ENCODE measurements around the gene NUDT8.
"Not testable (repeated sequence)": the region's sequence is repeated elsewhere in the genome, so short reads cannot be mapped to it uniquely, and the experiment has no call there.

Gene NUDT8

GRCh38 chr11:67641338-67642172 is 11.8 kb upstream of the NUDT8 start:
- DNase-seq = no peak

DNA sequence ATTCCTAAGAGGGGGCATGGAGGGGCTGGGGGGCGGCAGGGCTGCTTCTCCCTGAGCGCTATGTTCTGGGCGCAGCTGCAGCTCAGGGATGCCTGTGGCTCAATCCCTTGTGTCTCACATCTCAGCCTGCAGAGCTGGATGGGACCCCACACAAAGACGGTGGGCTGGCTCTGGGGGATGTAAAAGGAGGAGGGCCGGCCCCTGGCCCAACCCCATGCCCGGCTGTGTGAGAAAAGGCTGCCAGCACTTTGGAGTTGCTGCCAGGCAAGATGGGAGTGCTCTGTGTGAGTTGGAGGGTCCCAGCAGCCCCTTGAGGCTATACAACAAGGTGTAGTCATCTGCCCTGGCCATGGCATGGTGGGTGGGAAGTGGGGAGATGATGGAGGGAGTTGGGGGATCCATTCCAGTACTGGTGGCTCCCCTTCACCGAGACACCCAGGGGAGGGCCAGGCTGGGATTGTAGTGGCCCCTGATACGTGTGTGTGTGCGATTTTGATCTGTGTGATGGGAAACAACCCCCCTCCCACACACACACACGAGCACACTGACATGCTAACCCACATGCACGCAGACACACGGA is 11.1 kb upstream of the NUDT8 start:
- no peak for DNase-seq

GRCh38 chr11:67640021-67640757 is 10.5 kb upstream of the NUDT8 start:
- peak; percentile 34 to 51 for DNase-seq

DNA sequence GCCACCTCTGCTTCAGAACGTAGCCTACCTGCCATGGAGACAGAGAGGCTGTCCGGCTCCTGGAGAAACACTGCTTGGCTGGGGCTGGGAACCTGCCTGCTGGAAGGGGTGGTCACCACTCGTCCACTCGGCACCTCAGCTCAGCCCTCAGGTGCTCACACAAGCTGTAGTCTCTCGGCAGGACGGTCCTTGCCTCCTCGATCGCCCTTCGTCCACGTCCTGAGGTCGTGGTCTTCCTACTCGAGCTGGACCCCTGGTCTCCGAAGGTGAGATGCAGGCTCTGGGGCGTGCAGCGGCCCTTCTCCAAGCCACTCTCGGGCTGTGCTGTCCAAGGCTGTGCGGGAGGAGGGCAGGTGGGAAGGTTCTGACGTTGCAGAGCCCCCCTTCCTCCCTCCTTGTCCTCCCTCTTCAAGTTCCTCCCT is 9.7 kb upstream of the NUDT8 start, which contains the start of gene TBX10:
TBX10 (minus strand) TSS at position 326 of the 422 bp plus-strand sequence; CDS start at position 35, 291 bp downstream.
- no peak for DNase-seq

DNA sequence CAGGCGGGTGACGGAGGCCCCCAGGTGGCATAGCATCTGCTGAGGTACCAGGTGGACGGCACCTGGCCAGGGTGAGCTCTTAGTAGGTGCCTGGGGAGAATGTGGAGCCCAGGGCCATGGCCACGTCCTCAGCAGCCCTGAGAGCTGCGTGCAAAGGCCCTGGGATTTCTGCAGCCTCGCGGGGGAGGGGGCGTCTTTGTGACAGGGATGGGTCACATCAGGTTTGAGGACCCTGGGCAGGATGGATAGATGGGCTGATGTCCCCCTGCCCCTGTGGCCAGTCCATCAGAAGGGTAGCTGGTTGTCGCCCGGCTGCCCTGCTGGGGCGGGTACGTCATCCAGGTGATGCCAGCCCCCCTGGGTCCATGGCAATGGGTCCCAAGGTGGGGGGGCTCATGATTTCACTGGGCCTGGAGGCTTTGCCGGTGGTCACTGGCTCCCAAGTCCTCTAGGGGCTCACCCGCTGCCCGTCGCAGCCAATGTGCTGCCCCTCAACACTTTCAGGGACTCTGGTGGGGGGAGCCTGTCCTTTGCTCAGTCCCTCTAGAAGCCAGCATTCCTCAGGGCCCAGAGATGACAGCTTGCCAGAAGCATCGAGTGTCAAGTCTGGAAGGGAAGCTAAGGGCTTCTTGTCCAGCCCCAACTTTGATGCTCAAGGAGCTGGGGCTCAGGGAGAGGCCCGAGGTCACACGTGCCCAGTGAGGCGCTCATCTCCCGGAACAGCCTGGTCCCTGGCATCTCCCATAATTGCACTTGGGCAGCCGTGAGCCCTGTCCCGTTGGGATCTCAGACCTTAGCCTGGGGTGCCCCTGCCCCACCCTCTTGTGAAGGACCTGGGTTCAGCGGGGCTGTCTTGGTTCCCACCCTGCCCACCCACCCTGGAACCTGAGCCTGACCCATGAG is 9.0 kb upstream of the NUDT8 start:
- DNase-seq = no peak

- not testable (repeated sequence) for DNase-seq
These were observed 7.7 kb upstream of the NUDT8 start for GRCh38 chr11:67637441-67637840.

- DNase-seq = no peak
These were observed 7.2 kb upstream of the NUDT8 start for GRCh38 chr11:67636962-67637361.

DNA sequence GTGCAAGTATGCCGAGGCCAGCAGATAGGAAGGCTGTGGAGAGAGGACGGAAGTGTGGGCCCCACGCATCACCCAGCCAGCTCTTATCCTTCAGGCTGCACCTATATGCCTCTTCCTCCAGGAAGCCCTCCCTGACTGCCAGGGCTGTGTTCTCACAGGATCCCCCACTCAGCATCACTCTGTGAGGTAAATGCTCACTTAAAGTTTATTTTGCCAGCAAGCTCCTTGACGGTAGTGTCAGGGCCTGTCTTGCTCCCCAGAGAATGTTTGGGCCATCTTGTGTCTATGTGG is 5.4 kb upstream of the NUDT8 start:
- no peak for DNase-seq

DNA sequence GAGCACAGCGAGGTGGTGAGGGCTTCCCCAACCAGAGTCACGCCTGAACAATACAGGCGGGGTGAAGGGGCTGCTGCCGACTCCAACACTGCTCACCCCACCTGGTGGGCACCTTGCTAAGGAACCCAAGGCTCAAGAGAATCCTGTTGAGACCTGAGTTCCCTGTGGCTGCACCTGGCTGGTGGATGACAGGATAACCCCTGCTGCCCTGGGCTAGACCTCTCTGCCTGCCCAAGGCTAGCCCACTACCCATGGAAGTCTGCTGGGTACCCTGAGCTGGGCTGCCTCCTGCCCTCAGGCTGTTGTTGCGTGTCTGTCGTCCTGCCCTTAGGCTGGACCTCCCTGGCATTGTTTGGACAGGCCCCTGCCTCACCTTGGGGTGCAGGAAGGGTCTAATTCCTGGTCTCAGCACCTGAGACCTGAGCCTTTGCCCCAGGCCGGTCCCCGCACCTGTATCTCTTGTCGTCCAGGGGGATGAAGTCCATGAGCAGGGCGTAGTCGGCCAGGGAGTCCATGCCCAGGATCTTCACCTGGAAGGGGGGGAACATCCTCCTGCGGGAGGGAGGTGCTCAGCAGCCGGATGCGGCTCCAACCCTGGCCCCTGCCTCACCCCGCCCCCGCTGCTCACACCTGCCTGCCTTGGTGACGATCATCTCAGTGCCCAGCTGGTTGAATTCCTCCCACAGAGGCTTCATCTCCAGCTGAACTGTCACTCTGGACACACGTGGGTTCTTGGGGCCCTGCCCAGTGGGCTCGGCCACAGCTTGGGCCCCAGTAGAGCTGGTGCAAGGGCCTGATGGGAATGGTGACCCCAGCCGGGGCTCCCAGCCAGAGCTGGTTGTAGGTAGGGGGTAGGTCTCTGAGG is 4.9 kb upstream of the NUDT8 start:
- no peak for DNase-seq

- no peak for DNase-seq
These were observed 4.1 kb upstream of the NUDT8 start for GRCh38 chr11:67633758-67634365.

DNA sequence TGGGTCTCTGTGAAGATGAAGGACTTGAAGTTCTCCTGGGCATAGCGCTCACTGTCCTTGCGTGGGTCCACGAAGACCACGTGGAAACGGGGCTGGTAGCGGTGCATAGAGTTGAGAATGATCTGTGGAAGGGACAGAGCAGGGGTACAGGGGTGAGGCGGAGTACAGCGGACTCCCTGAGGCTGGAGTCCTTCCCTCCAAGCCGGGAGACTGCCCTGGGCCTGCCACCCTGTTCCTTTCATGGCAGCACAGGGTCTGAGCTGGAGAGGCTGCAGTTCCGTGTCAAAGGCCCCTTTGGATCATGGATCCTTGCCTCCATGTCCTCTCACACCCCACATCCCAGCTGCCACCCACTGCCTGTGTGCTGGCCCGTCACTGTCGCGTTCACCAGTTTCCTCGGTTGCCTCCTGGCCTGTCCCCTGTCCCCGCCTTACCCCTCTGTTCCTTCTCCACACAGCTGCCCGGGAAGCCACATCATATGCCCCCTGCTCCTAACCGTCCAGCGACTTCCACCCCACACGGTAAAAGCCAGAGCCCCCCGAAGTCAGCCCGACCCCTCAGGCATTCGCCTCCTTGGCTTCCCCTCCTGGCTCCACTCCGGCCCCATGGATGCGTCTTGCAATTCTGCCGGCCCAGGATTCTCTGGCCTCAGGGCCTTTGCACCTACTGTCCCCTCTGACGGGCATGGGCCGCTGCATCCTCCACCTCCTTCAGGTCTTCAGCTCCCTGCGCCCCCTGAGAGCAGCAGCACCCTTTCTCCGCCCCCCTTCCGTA is 3.4 kb upstream of the NUDT8 start:
- DNase-seq = no peak

DNA sequence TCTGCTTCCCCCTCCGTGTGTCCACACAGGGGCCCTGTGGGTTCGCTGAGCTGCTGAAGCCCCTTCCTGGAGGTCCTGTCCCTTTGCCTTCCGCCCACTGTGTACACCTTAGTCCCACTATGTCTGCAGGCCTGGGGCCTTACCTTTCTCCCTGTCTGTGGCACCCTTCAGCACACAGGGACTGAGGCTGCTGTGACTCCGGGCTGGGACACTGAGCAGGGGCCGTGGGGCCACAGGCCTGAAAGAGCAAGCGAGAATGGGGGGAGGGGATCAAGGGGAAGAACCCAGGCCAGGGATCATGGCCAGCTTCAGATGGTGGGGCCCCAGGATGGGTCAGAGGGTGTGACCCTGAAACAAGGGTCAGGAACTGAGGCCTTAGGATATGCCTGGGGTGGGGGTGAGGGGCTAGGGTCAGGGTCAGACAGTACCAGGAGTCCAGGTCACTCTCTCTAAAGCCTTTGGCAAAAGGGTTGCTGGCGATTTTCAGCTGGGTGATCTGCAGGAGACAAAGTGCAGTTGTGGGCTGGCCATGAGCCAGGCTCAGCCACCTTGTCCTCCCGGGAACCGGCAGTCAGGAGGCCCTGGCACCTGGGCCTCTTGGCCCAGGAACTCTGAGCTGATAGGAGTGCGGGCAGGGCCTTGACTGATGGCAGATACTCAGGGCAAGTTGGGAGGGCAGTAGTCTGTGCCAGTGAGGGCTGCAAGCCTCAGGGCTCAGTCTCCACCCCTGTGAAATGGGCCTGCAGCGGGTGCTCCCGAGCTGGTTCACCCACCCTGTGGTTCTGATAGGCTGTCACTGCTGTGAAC is 2.6 kb upstream of the NUDT8 start:
- DNase-seq = no peak

DNA sequence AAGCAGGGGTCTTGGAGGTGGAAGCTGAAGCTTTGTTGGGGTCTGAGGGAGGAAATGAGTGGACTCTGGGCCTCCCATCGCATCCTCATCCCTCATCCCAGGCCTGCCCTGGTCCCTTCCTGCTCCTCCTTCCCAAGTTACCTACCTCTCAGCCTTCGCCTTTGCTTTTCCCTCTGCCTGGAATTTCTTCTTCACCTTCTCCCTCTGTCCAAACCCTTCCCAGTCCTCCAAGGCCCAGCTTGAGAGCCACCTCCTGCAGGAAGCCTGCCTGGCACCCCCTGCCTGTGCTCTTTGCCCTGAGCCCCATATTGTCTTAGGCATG is 2.1 kb upstream of the NUDT8 start:
- no peak for DNase-seq

- no peak for DNase-seq
These were observed 1.7 kb upstream of the NUDT8 start for GRCh38 chr11:67631411-67631810.

- DNase-seq = no peak
These were observed 1.2 kb upstream of the NUDT8 start for GRCh38 chr11:67630943-67631331.

DNA sequence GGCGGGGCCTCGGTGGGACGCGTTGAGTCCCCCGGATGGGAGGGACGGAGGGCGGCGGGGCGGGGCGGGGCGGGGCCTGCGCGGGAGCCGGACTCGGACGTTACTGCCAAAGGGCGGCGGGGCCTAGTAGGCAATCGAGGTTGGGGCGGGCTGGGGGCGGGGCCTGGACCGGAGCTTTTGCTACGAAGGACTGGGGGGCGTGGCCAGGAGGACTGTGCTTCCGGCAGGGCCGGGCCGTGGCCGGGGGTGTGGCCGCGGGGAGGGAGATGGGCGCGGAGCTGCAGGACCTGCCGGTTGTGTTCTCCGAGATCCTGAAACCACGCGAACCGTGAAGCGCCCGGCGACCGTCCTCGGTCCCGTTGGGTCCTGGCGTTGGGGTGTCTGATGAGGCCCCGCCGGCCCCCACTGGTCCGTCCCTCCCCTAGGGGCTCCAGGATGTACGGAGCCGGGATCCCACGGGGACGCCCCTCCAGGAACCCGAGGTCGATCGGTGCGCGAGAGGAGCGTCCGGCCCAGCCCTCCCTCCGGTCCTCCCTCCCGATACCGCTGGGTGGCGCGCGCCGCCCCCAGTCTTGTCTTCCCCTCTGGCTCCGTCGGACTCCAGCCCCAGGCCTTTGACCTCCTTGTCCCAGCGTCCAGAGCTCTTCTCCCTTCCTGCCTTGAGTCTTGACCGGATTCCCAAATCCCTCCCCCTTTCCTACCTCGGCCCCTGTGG is 648 bp upstream of the NUDT8 start:
- DNase-seq = peak; percentile 98

GRCh38 chr11:67628710-67629385 is 889 bp downstream of the NUDT8 start:
- DNase-seq = no peak
